HepG2 (cell line): ENCODE measurements around the gene EPN2.

ENCODE experiments used
- ARNT ChIP-seq: fragments of 450-650 bp; IDR thresholded peaks from 2 replicates; pipeline ENCODE4 v1.6.1; 2017
- ATAD3A ChIP-seq: sonication (generic); formaldehyde crosslinking; IDR thresholded peaks from 2 replicates; pipeline ENCODE4 v1.4.0; 2020; ENCODE audit warnings: missing genetic modification reagents
- ELF4 ChIP-seq: sonication (generic); formaldehyde crosslinking; IDR thresholded peaks from 2 replicates; pipeline ENCODE4 v1.5.0; 2020; ENCODE audit warnings: missing genetic modification reagents, mild to moderate bottlenecking, moderate library complexity, borderline replicate concordance
- JUND ChIP-seq: sonication (generic); formaldehyde crosslinking; IDR thresholded peaks from 2 replicates; pipeline ENCODE4 v1.8.0; 2022; ENCODE audit warnings: mild to moderate bottlenecking, missing genetic modification reagents
- MAZ ChIP-seq, 2 experiments: sonication (generic) in 1 of 2; formaldehyde crosslinking in 1 of 2; IDR thresholded peaks; 2 replicates each; pipeline versions ENCODE4 v1.5.0 to v1.6.1; 2012 to 2020; ENCODE audit warnings: low read depth in 2 of 2, mild to moderate bottlenecking in 2 of 2, borderline replicate concordance in 1 of 2, improper control_type of control experiment in 1 of 2, low read length in 1 of 2, missing genetic modification reagents in 1 of 2, moderate library complexity in 1 of 2
- NCOR1 ChIP-seq: fragments of 200-600 bp; sonication (generic); IDR thresholded peaks from 2 replicates; pipeline ENCODE4 v1.7.0; 2017; ENCODE audit warnings: antibody characterized with exemption, low read length, borderline replicate concordance
- POLR2AphosphoS5 ChIP-seq: IDR thresholded peaks from 2 replicates; pipeline ENCODE4 v1.6.1; 2012; ENCODE audit warnings: low read depth, low read length
- ZNF317 ChIP-seq: sonication (generic); formaldehyde crosslinking; IDR thresholded peaks from 2 replicates; pipeline ENCODE4 v1.5.0; 2020; ENCODE audit warnings: mild to moderate bottlenecking, missing genetic modification reagents
- ZNF7 ChIP-seq: IDR thresholded peaks from 2 replicates; pipeline ENCODE4 v1.6.1; 2016; ENCODE audit warnings: missing biosample characterization, missing genetic modification reagents
- TF ChIP-seq, protein P1 (sequence below): sonication (generic); formaldehyde crosslinking; IDR thresholded peaks from 2 replicates; pipeline ENCODE4 v1.5.0; 2020; ENCODE audit warnings: mild to moderate bottlenecking, missing genetic modification reagents, moderate library complexity

DNA sequence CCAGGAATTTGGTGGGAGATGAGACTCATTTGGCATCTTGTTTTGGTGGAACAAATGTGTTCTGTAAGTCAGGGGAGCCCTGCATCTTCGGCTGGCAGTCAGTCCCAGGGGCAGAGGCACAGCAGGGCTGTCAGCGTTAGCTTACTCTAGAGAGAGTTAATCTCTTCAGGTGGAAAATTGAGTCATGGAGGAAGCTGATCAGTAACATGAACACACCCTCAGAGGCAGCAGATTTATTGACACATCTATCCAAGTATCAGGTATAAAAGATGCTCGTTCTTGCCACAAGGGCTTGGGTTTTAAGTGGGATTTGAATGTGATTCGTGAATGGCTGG is 55.2 kb downstream of the EPN2 start:
- TF ChIP-seq, protein P1, sequence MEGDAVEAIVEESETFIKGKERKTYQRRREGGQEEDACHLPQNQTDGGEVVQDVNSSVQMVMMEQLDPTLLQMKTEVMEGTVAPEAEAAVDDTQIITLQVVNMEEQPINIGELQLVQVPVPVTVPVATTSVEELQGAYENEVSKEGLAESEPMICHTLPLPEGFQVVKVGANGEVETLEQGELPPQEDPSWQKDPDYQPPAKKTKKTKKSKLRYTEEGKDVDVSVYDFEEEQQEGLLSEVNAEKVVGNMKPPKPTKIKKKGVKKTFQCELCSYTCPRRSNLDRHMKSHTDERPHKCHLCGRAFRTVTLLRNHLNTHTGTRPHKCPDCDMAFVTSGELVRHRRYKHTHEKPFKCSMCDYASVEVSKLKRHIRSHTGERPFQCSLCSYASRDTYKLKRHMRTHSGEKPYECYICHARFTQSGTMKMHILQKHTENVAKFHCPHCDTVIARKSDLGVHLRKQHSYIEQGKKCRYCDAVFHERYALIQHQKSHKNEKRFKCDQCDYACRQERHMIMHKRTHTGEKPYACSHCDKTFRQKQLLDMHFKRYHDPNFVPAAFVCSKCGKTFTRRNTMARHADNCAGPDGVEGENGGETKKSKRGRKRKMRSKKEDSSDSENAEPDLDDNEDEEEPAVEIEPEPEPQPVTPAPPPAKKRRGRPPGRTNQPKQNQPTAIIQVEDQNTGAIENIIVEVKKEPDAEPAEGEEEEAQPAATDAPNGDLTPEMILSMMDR (CRISPR knock-in tag), result no peak
- TF ChIP-seq ZNF7 (CRISPR knock-in tag) (no peak), ZNF317 (CRISPR knock-in tag) (no peak), POLR2AphosphoS5 (no peak), MAZ (IDR thresholded peaks at IDR 0.05; ENCODE audit: borderline replicate concordance, low read depth, low read length) (no peak), MAZ (CRISPR knock-in tag; IDR thresholded peaks at IDR 0.05; ENCODE audit: low read depth) (no peak), NCOR1 (no peak), ARNT (no peak), ELF4 (CRISPR knock-in tag) (no peak), ATAD3A (CRISPR knock-in tag) (no peak), JUND (no peak)
